HG02870 (cell line): ENCODE data around the gene GRIN1.

Experiments
- ATAC-seq: cut with Tn5 transposase; IDR thresholded peaks from one replicate; pipeline ENCODE4 v1.9.1; 2021; ENCODE audit warnings: mild to moderate bottlenecking, moderate library complexity; ENCODE audit not compliant: unreplicated experiment

GRIN1 gene

GRCh38 chr9:137189297-137190295, 50.6 kb downstream of the GRIN1 start:
- no peak for ATAC-seq

- no peak for ATAC-seq
Measured at GRCh38 chr9:137190315-137190856, 51.4 kb downstream of the GRIN1 start.

GRCh38 chr9:137191245-137191644, 52.3 kb downstream of the GRIN1 start:
- ATAC-seq, result no peak

DNA sequence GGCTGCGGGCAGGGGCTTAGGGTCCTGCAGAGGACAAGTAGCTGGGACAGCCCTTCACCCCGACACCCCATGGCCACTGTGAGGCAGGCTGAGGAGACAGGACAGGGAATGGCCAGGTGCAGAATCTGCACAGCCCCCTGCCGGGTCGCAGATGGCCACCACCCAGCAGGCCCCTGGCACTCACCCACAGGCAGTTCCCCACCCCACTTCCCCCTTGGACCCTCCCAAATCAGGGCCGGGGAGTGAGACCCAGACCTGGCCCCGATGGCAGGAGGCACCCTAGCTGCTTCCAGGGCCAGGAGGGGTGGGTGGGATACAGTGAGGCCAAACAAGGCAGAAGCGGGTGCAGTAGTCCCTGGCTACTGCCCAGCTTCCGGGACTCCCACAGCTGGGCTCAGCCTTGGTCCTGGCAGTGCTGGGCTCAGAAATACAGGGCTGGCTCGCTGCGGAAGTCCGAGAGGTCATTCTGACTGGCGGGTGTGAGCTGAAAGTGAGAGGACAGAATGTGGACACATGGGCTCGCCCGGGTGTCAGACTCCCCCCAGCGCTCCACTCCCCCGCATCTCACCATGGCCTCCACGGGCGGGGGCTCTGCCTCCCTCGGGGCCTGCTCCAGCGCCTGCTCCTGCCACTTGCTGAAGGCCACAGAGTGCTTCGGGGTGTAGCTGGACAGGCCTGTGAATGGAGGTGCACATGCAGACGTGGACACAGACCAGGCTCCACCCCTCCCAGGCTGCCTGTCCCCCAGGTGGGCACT, 52.9 kb downstream of the GRIN1 start:
- ATAC-seq, result no peak

- ATAC-seq, result no peak
Measured at GRCh38 chr9:137192448-137192780, 53.5 kb downstream of the GRIN1 start.

DNA sequence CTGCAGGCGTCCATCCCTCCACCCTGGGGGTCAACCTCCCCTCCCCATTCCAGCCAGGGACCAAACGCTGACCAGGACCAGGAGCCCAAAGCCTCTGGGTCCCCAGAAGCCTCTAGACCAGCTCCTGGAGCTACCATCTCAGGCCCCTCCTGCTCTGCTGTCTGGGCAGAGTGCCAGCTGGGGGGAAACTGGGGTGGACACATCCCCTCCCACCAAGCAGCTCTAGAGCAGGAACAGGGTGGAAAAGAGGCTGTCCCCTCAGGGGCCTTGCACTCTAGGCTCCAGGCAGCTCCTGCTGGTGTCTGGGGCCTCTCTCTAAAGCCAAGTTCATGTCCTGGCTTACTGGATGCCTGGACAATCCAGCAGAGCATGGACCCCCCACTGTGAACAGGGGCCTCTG, 53.9 kb downstream of the GRIN1 start:
- ATAC-seq, result no peak

GRCh38 chr9:137193771-137194170, 54.8 kb downstream of the GRIN1 start:
- no peak for ATAC-seq

GRCh38 chr9:137194388-137194787, 55.4 kb downstream of the GRIN1 start:
- ATAC-seq, result no peak

GRCh38 chr9:137194909-137195308, 56.0 kb downstream of the GRIN1 start:
- ATAC-seq, result no peak

DNA sequence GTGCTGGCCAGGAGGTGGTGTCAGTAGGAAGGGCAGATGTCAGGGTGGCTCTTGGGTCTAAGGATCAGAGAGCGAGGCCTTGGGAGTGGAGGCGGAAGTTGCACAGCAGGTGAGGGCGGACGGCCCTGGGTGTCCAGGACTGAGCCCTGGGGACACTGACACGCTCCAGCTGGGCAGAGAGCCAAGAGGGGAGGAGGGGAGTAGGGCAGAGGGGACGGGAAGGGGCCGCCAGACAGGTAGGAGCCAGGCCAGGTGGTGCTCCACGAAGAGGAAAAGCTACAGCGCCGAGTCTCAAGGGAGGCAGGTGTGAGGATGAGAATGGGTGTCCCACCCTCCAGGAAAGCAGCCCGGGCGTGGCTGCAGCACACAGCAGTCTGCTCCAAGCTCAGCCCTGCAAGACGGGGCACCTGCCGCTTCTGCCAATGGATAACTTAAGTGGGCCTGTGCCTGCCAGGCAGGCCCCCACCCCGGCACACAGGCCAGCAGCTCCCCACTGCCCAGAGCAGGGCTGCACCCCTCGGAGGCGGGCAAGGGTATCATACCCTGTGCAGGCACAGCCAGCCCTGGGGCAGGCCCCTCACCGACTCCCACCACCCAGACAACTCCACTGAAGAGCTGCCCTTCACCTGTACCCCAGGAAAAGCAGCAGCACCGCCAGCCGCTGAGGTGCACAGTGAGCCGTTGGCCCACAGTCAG, 56.7 kb downstream of the GRIN1 start:
- no peak for ATAC-seq

GRCh38 chr9:137198051-137198901, 59.3 kb downstream of the GRIN1 start:
- ATAC-seq, result no peak

DNA sequence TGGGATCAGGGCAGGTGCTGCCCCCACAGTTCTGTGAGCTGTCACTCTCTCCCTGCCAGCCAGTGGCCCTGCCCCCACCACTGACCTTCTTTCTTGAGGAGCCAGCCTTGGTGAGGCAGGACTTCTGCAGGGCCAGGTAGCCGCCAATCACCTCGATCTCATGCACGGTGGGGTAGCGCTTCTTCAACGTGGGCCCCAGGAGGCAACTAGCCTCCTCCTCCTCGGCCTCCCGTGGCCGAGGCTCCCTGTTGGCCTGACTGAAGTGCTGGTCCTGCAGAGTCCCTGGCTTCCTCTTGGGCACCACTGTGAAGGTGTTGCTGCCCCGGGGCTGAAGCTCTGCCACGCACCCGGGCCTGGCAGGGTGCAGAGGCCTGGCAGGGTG, 59.9 kb downstream of the GRIN1 start:
- ATAC-seq, result no peak

DNA sequence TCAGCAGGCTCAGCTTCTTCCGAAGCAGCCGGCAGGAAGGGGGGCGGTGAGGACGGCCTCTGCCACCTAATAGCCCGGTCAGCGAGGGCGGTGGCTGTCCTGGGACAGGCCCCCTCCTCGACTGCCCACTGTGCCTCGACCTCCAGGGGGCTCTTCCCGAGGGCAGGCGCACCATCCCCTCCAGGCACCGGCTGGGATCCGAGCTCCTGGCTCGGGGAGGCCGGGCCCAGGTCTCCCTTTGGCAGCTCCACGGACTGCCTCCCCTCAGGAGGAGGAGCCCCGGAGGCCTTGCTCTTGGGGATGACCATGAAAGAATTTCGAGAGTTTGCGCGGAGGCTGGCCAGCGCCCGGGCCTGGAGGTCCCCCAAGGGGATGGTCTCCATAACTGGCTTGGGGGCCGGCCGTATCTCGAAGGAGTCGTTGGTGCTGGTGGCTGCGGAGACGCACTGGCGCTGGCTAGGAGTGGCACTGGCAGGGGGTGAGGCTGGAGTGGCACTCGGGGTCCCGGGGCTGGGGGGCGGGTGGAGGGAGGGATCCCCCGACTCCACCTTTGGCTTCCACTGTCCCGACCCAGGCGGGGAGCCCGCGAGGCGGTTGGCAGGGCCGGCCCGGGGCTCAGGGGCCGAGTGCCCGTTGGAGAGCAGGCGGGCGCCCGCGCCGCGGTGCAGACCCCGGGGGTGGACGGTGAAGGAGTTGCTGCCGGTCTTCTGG, 60.6 kb downstream of the GRIN1 start:
- no peak for ATAC-seq

DNA sequence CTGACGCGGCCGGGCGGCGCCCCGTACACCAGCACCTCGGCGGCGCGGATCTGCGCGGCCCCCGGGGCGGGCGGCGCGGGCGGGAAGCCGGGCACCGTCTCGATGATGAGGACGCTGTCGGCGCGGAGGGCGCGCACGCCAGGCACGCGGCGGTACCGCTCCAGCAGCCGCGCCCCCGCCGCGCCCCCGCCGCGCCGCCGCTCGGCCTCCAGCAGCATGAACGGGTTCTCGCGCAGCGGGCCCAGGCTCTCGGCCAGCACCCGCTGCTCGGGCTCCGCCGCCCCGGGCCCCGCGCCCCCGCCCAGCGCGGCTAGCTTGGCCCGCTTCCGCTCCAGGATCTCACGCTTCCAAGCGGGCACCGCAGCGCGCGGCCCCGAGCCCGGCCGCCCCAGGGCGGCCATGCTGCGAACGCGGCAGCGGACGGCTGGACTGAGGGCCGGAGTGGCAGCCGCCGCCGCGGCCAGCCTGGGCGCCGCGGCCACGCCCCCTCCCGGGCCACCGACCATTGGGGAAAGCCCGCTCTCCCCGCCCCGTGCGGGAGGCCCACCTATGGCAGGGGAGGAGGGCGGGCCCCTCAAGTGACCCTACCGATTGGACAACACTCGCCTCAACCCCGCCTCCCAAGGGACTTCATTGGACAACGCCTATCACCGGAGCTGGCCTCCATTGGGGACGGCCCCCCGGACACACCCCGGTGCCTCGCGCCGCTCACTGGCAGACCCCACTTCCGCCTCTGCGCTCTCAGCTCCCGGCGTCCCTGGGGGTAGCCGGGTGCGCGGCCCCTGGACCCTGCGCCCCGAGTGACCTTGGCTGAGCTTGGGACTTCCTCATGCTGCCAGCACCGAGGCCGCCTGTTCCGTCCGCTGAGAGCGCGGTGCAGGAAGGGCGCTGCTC, 61.6 kb downstream of the GRIN1 start, which contains the start of gene TPRN:
Gene TPRN, minus strand, starts transcription at position 431 of the 894 bp plus-strand sequence. Its CDS starts 30 bp downstream, at position 401.
- ATAC-seq, result peak; percentile 94

GRCh38 chr9:137201205-137201868, 62.4 kb downstream of the GRIN1 start:
- ATAC-seq, result no peak

- no peak for ATAC-seq
Measured at GRCh38 chr9:137202966-137203365, 64.0 kb downstream of the GRIN1 start.

DNA sequence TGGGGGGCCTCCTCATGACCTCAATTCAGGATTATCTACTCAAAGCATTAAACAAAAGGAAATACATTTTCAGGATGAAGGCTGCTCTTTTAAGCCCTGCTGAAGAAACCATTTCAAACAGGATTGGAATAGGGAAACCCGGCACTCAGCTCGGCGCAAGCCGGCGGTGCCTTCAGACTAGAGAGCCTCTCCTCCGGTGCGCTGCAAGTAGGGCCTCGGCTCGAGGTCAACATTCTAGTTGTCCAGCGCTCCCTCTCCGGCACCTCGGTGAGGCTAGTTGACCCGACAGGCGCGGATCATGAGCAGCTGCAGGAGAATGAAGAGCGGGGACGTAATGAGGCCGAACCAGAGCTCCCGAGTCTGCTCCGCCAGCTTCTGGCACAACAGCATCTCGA, 65.8 kb downstream of the GRIN1 start:
- no peak for ATAC-seq
